NCI-H345 treated with DMSO at 0.1 percent for 48 hours (cell line): Measurements from ENCODE around the gene SLAMF1.
A peak's percentile ranks its signal among the peaks of the same experiment; 100 is the strongest.
"Not testable (repeated sequence)": the region's sequence is repeated elsewhere in the genome, so short reads cannot be mapped to it uniquely, and the experiment has no call there.

Source experiments
- DNase-seq: peaks from one replicate; lab custom pipeline; 2025; ENCODE audit not compliant: unreplicated experiment; lab: John Stamatoyannopoulos, UW

The SLAMF1 gene

GRCh38 chr1:160646711-160647328, at the start of gene SLAMF1:
SLAMF1 (minus strand) TSS chr1:160647044; CDS start chr1:160646945, 99 bp downstream.
- DNase-seq = no peak

DNA sequence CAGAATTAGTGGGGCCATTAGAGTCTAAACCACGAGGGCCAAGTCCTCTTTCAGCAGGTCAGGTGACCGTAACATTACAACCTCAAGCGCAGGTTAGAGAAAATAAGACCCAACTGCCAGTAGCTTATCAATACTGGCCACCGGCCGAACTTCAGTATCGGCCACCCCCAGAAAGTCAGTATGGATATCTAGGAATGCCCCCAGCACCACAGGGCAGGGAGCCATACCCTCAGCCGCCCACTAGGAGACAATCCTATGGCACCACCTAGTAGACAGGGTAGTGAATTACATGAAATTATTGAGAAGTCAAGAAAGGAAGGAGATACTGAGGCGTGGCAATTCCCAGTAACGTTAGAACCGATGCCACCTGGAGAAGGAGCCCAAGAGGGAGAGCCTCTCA, 45.5 kb upstream of the SLAMF1 start:
- DNase-seq = not testable (repeated sequence)

DNA sequence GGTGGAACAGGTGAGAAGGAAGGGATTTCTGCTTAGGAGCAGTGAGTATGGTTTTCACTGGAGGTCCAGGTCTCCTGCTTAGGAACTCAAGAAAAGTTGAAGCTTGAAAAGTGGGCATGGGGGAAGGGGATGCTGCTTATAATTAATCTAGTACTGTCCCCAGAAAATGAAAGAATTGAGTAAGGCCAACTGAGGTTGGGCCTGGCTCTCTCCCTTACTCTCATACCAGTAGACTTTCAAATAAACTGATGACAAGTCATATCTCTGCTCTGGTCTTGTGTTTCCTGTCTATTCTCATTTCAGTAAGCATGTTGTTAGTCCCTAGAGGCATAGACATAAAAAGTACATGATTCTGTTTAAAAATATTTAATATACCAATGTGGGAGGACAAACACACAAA, 38.4 kb upstream of the SLAMF1 start:
- DNase-seq = no peak

GRCh38 chr1:160682983-160683865, 36.4 kb upstream of the SLAMF1 start:
- DNase-seq = no peak

DNA sequence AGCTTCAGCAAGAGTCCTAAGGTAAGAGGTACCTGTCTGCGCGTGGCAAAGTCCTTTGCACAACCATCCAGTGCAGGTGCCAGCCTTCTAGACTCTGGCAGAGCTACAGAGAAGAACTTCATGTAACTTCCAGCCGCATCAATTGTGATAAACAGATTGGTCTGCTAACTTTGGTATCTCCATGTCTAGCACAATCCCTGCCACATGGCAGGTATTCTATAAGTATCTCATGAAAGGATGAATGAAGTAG, 35.0 kb upstream of the SLAMF1 start:
- no peak for DNase-seq

GRCh38 chr1:160681066-160681890, 34.4 kb upstream of the SLAMF1 start:
- DNase-seq = peak; percentile 48

GRCh38 chr1:160680399-160680798, 33.6 kb upstream of the SLAMF1 start:
- DNase-seq = no peak

GRCh38 chr1:160679893-160680292, 33.0 kb upstream of the SLAMF1 start:
- DNase-seq = no peak

DNA sequence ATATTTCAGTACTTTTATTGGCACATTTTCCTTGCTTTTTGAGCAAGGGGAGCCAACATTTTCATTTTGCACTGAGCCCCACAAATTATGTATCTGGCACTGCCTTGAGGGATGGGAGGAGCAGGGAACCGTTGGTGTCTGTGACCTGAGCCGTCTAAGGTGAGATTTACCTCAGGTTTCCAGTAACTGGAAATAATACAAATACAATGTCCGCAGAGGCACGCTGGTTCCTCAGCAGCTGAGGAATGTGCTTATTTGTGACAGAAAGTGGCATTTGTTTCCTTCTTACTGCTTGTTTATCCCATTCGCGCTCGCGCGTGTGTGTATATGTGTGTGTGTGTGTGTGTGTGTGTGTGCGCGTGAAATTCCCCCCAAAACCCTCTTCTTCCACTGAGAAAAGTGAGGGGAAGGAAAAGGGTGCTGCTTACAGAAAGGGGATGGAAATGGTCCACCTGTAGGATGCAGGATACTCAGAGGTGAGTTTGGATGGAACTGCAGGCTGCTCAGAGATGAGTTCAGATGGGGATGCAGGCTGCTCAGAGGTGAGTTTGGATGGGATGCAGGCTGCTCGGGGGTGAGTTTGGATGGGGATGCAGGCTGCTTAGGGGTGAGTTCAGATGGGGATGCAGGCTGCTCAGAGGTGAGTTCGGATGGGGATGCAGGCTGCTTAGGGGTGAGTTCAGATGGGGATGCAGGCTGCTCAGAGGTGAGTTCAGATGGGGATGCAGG, 30.2 kb upstream of the SLAMF1 start:
- no peak for DNase-seq

- peak; percentile 78 for DNase-seq
Measured at GRCh38 chr1:160675641-160676410, 29.0 kb upstream of the SLAMF1 start.

DNA sequence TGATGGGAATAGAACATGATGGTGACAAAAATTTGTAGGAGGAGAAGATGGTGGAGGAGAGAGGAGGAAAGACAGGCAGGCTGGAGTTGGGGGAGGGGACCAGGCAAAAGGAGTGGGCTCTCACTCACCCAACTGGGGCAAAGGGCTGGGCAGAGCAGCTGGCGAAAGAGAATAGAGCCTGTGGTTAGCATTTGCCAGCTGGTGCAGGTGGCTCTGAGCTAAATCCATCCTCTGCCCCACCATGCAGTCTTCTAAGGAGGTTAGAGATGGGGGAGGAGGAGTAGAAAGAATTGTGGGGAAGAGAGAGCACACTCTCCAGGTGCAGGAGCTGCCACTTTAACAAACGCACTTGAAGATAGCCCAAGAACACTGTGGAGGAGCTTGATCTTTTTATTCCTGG, 27.6 kb upstream of the SLAMF1 start:
- no peak for DNase-seq

GRCh38 chr1:160672789-160673695, 26.2 kb upstream of the SLAMF1 start:
- DNase-seq = no peak

DNA sequence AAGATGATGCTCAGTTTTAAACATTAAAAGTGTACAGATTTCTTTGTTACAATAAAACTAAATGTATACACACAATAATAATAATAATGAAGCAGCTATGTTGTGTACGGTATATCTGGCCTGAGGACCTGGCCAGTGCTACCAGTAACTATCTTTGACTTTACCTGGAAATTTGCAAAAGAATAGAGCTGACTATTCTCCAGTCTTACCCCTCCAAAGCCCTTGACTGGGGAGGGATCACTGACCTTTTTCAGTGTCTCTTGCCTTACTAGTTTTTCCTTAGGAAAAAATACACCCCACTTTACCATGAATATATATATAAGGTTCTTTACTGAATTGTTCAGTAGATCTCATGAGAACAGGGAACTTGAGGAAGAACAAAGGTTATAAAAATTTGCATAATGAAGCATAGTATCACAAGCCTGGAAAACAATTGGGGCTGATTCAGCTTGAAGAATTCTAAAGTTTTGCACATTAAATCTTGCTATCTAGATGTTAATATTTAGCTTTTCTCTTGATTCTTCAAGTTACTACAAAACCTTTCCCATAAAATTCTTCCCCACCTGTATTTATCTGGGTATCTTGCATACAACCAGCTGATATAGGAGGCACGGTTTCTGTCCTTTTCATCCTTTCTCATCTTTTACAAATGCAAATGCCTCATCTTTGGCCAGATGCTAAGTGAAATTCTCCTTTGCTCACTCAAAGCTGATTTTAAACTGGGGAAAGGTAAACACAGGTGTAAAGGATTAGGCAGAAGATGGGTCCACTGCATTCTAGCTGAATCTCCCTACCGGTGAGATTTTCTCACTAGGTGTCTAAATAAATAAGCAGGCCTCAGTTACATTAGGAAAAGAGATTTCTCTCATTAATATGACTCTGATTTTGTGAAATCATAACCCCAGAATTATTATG, 25.0 kb upstream of the SLAMF1 start:
- DNase-seq = peak; percentile 39

DNA sequence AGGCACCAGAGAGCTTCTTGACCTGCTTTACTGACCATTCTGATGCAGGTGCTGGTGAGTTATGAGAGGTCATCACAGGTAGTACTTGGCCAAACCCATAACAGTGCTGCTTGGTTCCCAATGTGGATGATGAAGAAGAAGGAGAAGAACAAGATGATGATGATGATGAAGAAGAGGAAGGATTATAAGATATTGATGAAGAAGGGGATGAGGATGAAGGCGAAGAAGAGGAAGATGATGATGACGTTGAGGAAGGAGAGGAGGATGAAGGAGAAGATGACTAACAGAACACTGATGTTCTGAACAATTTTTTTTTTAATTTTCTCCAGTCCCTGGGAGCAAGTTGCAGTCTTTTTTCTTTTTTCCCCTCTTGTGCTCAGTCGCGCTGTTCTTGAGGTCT, 23.9 kb upstream of the SLAMF1 start:
- DNase-seq = no peak

DNA sequence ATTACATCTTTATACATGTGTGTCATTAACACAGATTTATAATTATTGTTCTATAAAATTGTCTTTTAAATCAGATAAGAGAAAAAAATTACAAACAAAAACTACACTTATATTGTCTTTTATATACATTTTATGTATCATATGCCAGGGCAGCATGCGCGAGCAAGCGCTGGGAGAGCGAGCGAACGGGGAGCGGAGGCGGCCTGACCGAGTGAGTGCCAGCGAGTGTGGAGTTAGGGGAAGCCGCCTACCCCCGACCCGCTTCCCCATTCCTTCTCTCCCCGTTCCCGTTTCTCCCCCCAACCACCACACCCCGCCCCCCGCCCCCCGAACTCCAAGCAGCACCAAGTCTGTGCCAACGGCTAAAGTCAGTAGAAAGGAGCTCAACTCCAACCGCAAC, 23.0 kb upstream of the SLAMF1 start:
- DNase-seq = no peak

GRCh38 chr1:160669276-160669675, 22.4 kb upstream of the SLAMF1 start:
- no peak for DNase-seq

DNA sequence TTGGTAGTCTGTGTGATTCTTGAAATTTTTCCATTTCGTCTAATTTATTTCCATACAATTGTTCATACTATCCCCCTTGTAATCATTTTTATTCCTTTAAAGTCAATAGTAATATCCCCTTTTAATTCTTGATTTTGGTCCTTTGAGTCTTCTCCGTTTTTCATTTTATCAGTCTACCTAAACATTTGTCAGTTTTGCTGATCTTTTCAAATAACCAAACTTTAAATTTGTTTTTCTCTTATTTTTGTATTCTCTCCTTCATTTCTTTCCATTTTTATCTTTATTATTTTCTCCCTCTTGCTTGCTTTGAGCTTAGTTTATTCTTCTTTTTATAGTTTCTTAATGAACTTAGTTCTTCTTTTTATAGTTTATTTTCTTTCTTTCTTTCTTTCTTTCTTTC, 21.1 kb upstream of the SLAMF1 start:
- DNase-seq = no peak

DNA sequence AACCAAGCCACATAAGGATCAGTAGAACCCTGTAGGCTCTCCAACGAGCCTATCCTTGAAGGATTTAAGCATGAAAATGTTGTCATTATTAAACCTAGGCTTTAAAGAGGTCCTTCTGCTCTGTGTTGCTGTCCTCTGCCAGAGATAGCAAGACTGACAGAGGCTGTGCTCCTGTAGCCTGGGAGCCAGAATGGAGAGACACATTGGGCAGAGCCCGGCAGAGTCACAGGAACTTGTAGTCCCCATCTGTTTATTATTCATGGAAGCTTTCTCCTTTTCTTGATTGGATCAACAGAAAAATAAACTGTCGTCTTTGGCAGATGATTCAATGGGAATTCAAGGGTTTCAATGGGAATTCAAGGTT, 19.2 kb upstream of the SLAMF1 start:
- no peak for DNase-seq
